ENCODE data around the gene GOLGA6L26. TPM values are rescaled to one million over a fixed set of nuclear protein-coding genes. Genes with fewer than 3 reads are reported as not detected.
"Not testable (repeated sequence)": the region's sequence is repeated elsewhere in the genome, so short reads cannot be mapped to it uniquely, and the experiment has no call there.

The GOLGA6L26 gene
- total and polyA plus RNA-seq, 2 donors (not counting 3 experiments of a cell fraction or from before 2014, with no cell fraction given) = not detected

DNA sequence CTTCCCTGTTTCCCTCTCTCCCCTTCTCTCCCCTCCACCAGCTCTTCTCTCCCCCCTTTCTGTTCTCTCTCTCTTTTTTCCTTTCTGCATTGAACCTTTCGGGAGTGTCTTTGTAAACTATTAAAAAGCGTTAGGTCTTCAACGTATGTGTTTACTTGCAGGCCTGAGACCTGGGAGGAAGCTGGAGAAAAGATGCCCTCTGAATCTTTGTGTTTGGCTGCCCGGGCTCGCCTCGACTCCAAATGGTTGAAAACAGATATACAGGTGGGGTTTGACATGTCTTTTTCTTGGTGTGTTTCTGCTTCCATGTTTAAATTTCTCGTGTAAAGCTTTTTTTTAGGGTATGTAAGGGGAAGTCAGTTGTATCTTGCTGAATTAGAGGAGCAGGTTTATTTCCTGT is 29.7 kb downstream of the GOLGA6L26 start:
- CTCF ChIA-PET; H3K4me1 ChIP-seq (ENCODE audit: control insufficient read depth, extremely low read depth, insufficient read depth, low read length); FAIRE-seq; H3K36me3 ChIP-seq (ENCODE audit: control insufficient read depth in 2 of 2, extremely low read depth in 1 of 2, insufficient read depth in 2 of 2, low read length in 2 of 2); BruUV-seq (replicated peaks); POLR2A ChIA-PET; H3K27me3 ChIP-seq (ENCODE audit: control insufficient read depth in 2 of 2, insufficient read depth in 2 of 2, low read length in 2 of 2); H4K20me1 ChIP-seq (replicated peaks; ENCODE audit: control insufficient read depth, extremely low read depth, insufficient read depth, low read length); H3K9me1 ChIP-seq (replicated peaks; ENCODE audit: control insufficient read depth, extremely low read depth, insufficient read depth, low read length); DNase-seq (ENCODE audit: low read depth, low spot score); intact Hi-C loops (cut with micrococcal nuclease); H3K9me3 ChIP-seq (replicated peaks; ENCODE audit: control insufficient read depth, insufficient read depth, low read length); dilution Hi-C loops (cut with MboI; ENCODE audit: extremely low pct_ligation_motif_present, low sequenced_read_pairs): not testable (repeated sequence)
- H3K4me2 ChIP-seq (ENCODE audit: insufficient read depth, low read length) = peak overlapping the region; percentile 64
- H3K27ac ChIP-seq (ENCODE audit: insufficient read depth, low read depth, low read length) = peak overlapping the region; percentile 11
- H2AFZ ChIP-seq (ENCODE audit: low read depth, low read length) = peak overlapping the region; percentile 73
- peak overlapping the region; percentile 28 to 63 (median 29) for H3K4me3 ChIP-seq (replicated peaks in 1 of 3; ENCODE audit: insufficient read depth in 1 of 3, low read depth in 1 of 3, low read length in 3 of 3)
- H3K9ac ChIP-seq (replicated peaks; ENCODE audit: extremely low read depth, insufficient read depth, low read length) = peak overlapping the region; percentile 31
- H3K79me2 ChIP-seq (ENCODE audit: control insufficient read depth, insufficient read depth, low read length) = peaks cover 21% of the 10 kb centered on the region

GRCh38 chr15:23303654-23304053 is 30.3 kb downstream of the GOLGA6L26 start:
- intact Hi-C loops (cut with micrococcal nuclease); BruUV-seq (replicated peaks); dilution Hi-C loops (cut with MboI; ENCODE audit: extremely low pct_ligation_motif_present, low sequenced_read_pairs); FAIRE-seq; H3K9me1 ChIP-seq (replicated peaks; ENCODE audit: control insufficient read depth, extremely low read depth, insufficient read depth, low read length); POLR2A ChIA-PET; H3K27me3 ChIP-seq (ENCODE audit: control insufficient read depth in 2 of 2, insufficient read depth in 2 of 2, low read length in 2 of 2); H3K9me3 ChIP-seq (replicated peaks; ENCODE audit: control insufficient read depth, insufficient read depth, low read length); H2AFZ ChIP-seq (ENCODE audit: low read depth, low read length); H3K27ac ChIP-seq (ENCODE audit: insufficient read depth, low read depth, low read length); H3K4me1 ChIP-seq (ENCODE audit: control insufficient read depth, extremely low read depth, insufficient read depth, low read length); CTCF ChIA-PET; H4K20me1 ChIP-seq (replicated peaks; ENCODE audit: control insufficient read depth, extremely low read depth, insufficient read depth, low read length); H3K36me3 ChIP-seq (ENCODE audit: control insufficient read depth in 2 of 2, extremely low read depth in 1 of 2, insufficient read depth in 2 of 2, low read length in 2 of 2): not testable (repeated sequence)
- peak overlapping the region; percentile 64 for H3K4me2 ChIP-seq (ENCODE audit: insufficient read depth, low read length)
- H3K9ac ChIP-seq (replicated peaks; ENCODE audit: extremely low read depth, insufficient read depth, low read length) = peak overlapping the region; percentile 31
- H3K4me3 ChIP-seq (replicated peaks in 1 of 3; ENCODE audit: insufficient read depth in 1 of 3, low read depth in 1 of 3, low read length in 3 of 3) = peak overlapping the region in 2 of 3 experiments; percentile 28
- peak; percentile 27 for DNase-seq (ENCODE audit: low read depth, low spot score)
- peaks cover 21% of the 10 kb centered on the region for H3K79me2 ChIP-seq (ENCODE audit: control insufficient read depth, insufficient read depth, low read length)

DNA sequence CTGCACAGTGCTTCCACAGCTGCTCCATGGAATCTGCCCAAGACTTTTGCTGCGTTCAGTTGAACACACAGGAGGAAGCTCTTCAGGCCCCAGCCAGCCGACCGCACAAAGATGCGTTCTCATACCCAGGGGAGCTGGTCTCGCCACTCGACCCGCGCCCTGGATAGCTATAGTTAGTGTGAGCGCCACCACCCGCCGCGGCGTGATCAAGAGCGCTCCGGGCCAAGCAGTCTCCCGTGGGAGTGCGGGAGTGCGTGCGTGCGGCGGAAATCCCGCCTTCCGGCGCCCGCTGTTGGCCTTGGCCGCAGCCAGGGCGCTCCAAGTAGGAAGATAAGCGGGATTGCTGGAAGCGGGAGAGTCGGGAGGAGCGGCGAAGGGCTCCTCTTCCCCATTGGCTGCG is 30.8 kb downstream of the GOLGA6L26 start:
- intact Hi-C loops (cut with micrococcal nuclease); H2AFZ ChIP-seq (ENCODE audit: low read depth, low read length); H3K4me3 ChIP-seq (replicated peaks in 1 of 3; ENCODE audit: insufficient read depth in 1 of 3, low read depth in 1 of 3, low read length in 3 of 3); dilution Hi-C loops (cut with MboI; ENCODE audit: extremely low pct_ligation_motif_present, low sequenced_read_pairs); DNase-seq (ENCODE audit: low read depth, low spot score); CTCF ChIA-PET; H3K4me2 ChIP-seq (ENCODE audit: insufficient read depth, low read length); H3K9ac ChIP-seq (replicated peaks; ENCODE audit: extremely low read depth, insufficient read depth, low read length); H3K9me3 ChIP-seq (replicated peaks; ENCODE audit: control insufficient read depth, insufficient read depth, low read length); FAIRE-seq; H3K4me1 ChIP-seq (ENCODE audit: control insufficient read depth, extremely low read depth, insufficient read depth, low read length); H3K36me3 ChIP-seq (ENCODE audit: control insufficient read depth in 2 of 2, extremely low read depth in 1 of 2, insufficient read depth in 2 of 2, low read length in 2 of 2); H3K9me1 ChIP-seq (replicated peaks; ENCODE audit: control insufficient read depth, extremely low read depth, insufficient read depth, low read length); H4K20me1 ChIP-seq (replicated peaks; ENCODE audit: control insufficient read depth, extremely low read depth, insufficient read depth, low read length); H3K27me3 ChIP-seq (ENCODE audit: control insufficient read depth in 2 of 2, insufficient read depth in 2 of 2, low read length in 2 of 2); H3K27ac ChIP-seq (ENCODE audit: insufficient read depth, low read depth, low read length); POLR2A ChIA-PET: not testable (repeated sequence)
- BruUV-seq (replicated peaks) = TSS peak; percentile 96
- peaks cover 21% of the 10 kb centered on the region for H3K79me2 ChIP-seq (ENCODE audit: control insufficient read depth, insufficient read depth, low read length)

Small RNA genes lying within 50 kb of the gene (small RNA-seq; reads per million reads assigned to genes)
- gene RN7SL536P (ENCODE audit: insufficient read depth, insufficient read length, low read depth, low replicate concordance) = not detected

Other genes with a start within 250 kb of the GOLGA6L26 start
- gene GOLGA6L1, start 197.4 kb downstream of the GOLGA6L26 start, total RNA-seq = not detected in 2 replicates
- gene GOLGA6L1, start 197.4 kb downstream of the GOLGA6L26 start, polyA plus RNA-seq = not detected in 2 replicates
- 0.42 and 0.55 TPM in 2 replicates for gene GOLGA8S, start 20.6 kb upstream of the GOLGA6L26 start, total RNA-seq
- gene GOLGA8S, start 20.6 kb upstream of the GOLGA6L26 start, polyA plus RNA-seq = 0.02 and 0.04 TPM in 2 replicates
- not detected in 2 replicates for gene GOLGA6L2, start 113.0 kb upstream of the GOLGA6L26 start, total RNA-seq
- not detected in 2 replicates for gene GOLGA6L2, start 113.0 kb upstream of the GOLGA6L26 start, polyA plus RNA-seq
- 0.18 TPM in 2 replicates for gene MKRN3, start 231.5 kb upstream of the GOLGA6L26 start, total RNA-seq
- 0.16 and 0.40 TPM in 2 replicates for gene MKRN3, start 231.5 kb upstream of the GOLGA6L26 start, polyA plus RNA-seq